ENCODE data around the gene ZIC5.

The ZIC5 gene

DNA sequence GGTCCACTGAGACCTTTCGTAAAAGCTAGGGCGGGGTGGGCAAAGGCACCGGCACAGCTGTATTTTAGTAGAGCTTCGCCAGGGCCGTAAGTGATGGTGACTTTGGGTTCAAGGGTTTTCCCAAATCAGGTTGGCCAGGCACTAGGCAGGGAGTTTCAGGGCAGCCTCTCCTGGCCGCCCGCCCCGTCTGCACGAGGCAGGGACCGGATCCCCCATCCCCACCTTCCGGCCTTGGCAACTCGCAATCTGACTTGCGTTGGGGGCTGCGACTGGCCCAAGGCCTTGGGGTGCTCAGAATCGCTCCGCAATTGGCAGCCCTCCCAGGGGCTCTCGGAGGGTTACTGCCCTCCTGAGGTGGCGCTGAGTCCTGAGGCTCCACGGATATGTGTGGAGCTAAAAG lies 4.1 kb upstream of the ZIC5 start:
- no peak for DNase-seq

DNA sequence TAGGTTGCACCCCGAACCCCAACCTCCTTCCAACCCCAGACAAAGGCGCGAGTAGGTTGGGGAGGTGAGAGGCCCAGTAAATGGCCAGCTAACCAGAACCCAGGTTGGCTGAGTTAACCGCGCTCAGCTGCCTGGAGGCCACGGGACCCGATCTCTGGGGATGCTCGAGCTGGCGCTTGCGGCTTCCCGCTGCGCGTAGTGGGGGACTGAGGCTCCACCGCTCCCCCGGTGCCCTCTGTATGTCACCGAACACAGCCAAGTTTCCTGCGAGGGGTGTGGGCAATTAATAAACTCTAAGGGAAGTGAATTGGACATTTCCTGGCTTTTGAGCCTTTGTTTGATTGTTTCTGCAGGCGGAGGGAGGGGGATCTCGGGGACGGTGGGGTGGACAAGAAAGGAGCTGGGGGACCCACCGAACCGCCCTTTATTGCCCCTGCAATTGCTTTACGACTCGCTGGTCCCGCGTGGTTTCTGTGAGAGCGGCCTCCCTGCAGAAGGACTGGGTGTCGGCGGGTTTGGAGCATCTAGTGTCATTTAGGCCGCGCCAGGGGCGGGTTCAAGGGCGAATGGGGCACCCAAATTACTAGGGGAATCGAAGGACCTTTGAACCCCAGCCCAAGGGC lies 3.5 kb upstream of the ZIC5 start:
- DNase-seq, result no peak

DNA sequence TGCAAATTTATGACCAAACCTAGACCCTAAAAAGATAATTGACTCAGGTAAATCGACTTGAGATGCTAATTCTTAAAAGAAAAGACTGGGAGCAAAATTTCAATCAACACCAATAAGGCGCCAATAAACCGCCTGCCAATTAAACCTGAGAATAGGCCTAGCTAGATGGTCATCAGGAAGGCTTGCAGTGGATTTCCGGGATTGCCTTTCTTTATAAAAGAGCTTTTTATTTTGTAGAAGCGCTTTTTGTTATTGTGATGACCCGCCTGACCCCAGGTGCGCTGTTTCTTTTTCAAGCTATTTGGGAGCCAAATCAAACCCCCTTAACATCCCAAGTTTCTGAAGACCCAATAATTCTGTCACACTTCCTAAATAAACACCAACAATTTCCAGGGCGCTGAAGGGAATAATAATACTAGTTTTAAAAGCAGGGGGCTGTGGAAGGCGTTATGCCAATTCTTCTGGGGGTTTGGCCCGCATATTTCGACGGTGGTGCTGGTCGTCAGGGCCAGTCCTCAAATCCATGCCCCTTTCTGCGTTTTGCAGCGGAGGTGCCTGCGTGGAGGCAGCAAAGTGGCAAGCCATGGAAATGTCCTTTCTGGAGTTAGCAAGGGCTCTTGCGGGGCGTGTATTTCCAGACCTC lies 2.9 kb upstream of the ZIC5 start:
- DNase-seq, result no peak

DNA sequence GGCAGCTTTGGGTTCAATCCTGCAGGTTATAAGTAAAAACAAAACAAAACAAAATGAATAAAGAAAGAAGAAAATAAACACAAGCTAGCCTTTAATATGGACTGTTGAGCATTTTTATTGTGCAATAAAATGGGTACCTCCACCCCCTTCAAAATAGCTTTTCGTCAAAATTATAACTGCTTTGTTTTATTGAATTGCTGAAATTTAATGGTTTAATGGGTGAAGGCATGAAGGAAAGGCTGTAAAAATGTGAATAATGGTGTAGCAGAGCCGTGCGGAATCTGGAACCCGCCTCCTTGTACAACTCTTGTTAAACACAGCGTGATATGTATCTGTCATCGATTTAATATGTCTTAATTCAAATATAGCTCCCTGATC lies 2.2 kb upstream of the ZIC5 start:
- no peak for DNase-seq

DNA sequence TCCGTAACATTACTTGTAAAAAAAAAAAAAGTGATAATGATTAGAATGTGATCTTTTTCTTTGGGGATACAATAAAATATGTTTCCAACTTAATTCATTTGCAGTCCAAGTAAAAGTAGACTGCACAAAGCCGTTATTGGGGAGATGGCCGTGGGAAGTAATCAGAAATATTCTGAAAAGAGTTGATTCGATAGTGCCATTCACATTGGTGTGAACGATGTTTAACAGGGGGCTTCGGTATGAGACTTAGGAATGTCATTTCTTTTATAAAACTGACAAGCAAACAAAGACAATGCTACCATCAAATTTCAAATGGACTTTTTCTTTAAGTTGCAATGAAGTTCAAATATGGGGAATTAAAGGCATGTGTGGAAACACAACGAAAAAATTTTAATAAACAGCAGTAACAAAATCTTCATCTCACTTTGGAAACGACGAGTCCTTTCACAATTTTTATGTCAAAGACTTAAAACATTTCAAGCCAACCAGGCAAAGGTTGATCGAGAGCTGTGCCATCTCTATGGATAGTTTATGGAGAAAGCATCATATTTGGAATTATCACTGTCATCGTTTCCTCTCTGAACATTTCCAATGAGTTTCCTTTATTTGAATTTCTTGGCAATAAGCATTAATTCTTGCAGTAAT lies 1.7 kb upstream of the ZIC5 start:
- no peak for DNase-seq

DNA sequence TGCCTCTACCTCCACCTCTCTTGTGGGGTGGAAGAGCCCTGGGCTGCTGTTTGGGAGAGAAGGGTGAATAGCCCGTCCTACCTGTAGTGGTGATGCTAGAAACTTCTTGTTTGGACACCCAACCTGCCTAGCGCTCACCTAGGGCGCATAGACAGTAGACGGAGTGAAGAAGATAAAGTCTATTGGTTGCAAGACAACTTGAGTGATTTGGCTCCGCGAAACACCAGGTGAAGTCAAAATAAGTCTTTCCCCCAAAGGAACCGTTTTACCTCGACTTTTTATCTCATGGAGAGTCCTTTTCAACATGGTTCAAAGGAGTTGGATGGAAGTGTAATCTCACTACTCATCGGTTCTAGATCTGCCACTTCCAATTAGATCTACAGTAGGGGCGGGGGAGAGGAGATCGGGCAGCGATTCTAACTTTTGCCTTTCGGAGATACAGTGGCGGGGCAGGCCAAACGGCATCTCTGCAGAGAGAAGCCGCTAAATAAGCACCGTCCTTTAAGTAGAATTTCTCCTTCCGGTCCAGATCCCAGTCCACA lies 694 bp upstream of the ZIC5 start:
- DNase-seq, result no peak

DNA sequence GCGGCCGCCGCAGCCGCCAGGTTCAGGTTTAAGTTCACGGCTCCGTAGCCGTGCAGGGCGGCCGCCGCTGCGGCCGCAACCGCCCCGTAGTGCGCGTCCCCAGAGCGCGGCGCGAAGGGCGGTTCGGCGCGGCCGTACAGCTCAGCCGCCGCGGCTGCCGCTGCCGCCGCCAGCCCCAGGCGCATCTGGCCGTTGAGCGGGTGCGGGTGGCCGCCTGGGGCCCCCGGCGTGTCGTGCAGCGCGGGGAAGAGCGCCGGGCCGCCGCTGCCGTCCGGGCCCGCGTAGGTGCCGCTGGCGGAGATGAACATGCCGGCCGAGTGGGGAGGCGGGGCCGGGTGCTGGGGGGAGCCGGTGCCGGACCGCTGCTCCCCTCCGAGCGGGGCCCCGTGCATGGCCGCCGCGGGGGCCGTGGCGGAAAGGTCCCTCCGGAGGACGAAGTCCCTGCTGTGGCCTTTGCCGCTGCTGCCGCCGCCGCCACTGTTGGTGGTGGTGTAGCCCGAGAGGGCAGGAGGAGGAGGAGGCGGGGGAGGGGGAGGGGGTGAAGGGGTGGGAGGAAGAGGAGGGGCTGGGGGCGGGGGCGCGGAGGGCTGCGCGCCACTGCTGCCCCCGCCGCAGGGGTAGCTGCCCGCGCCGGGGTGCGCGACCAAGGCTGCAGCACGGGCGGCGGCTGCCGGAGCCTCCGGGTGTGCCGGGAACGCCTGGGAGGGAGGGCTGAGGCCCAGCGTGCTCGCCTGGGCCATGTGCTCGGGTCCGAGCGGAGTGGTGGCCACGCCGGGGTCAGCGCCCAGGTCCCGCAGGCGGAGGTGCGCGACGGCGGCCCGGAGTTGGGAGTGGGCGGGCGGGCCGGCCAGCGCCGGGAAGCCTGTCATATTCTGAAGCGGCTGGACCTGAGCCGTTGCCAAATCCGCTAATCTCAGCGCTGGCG lies 654 bp downstream of the ZIC5 start:
- DNase-seq, result no peak

DNA sequence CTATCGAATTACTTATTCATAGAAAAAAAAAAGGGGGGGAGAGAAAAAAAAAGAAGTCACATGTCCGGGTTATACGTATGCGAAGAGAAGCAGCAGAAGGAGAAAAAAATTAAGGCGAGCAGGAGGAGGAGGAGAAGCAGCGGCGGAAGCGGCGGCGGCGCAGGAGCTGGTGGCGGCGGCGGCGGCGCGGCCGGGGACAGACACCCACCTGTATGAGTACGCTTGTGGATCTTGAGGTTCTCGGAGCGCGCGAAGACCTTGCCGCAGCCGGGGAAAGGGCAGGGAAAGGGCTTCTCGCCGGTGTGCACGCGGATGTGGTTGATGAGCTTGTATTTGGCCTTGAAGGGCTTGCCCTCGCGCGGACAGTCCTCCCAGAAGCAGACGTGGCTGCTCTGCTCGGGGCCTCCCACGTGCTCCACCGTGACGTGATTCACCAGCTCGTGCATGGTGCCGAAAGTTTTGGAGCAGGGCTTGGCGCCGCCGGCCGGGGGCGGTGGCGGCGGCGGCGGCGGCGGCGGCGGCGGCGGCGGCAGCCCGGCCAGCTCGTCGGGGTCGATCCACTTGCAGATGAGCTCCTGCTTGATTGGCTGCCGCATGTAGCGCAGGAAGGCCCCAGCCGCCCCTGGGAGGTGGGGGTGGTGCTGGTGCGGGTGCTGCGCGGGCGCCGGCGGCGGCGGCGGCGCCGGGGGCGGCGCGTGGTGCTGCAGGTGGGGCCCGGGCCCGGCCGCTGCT lies 1.5 kb downstream of the ZIC5 start:
- DNase-seq, result no peak

DNA sequence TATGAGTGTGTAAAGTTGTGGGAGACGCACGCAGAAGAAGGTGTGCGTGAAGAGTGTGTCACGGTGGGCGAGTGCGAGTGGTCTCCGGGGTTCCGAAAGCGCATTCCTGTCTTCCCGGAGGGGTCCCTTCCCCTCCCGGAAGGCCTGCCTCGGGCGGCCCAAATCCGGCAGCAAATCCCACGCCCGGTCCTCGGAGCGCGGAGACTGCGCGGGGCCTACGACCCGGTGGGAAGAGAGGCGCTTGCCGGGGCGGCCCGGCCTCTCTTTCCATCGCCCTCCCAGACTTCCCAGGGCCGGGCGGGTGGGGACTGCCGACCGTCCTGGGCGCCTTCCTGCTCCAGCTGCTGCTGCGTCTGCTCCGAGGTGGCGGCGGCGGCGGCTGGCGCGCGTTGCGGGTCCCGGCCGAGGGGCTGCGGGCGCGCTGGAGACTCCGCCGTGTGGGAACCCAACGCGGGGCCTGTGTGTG lies 2.1 kb downstream of the ZIC5 start:
- DNase-seq, result no peak

DNA sequence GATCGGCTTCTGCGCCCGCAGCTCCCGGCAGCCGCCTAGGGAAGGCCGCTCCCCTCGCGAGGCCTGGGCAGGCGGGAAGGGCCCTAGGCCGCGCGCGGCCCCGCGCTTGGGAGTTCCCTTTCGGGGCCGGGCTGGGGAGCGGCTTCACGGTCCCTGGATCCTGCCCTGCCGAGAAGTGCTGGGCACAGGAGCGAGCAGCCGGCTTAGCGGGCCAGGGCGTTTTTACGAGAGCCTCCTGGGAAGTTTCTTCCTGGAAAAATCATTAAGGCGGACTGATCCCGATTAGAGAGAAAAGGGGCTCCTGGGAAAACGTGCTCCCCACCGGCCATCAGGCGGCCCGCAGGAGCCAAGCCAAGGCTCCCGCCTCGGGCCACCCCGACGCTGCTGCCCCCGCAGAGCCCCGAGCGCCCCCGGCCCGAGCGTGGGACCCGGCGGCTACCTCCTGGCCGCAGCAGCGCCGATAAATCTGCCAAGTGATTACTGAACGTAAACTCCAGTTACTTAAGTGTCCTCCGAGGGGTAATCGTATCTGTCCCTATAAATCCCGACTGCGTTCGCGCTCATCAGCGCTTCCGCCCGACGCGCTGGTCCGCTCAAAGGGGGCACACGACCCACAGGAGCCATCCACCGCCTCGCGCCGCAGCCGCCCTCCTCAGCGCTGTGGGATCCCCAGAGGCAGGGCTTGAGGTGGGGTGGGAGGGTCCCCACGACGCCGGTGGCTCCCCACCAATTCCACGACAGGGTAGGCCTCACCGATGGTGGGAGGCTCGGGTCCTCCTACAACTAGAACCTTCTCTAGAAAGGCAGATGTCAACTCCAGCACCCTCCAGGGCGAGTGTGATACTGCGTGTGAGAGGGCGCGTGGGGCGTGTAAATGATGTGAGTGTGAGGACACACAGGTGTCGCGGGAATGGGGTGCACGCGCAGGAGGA lies 2.8 kb downstream of the ZIC5 start:
- no peak for DNase-seq

DNA sequence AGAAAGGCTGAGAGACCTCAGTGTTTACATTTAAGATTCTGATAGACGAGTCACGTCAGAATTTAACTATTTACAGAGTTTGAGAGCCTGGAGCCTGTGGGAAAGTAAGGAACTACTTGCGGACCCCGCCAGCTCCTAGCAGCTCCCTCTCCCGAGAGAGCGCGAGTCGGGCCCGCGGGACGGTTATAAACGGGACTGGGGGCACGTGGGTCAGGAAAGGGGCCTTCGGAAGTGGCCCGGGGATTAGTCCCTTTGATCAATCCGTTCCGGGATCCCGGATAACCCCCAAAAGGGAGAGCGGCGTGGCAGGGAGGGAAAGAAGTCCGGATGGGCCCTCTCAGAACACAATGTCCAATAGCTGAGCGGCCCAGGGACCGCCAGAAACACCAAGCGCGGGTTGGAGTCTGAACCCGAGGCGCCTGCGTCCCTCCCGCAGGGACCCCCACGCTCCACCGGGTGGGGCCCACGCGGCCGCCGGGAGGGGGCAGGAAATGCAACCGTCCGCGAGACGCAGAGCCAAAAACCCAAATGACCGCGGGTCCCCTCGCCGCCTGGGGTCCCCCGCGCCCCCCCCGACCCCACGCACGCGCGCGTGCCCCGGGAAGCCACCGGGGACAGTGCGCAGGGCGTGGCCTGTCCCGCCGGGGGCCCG lies 3.6 kb downstream of the ZIC5 start:
- no peak for DNase-seq

DNA sequence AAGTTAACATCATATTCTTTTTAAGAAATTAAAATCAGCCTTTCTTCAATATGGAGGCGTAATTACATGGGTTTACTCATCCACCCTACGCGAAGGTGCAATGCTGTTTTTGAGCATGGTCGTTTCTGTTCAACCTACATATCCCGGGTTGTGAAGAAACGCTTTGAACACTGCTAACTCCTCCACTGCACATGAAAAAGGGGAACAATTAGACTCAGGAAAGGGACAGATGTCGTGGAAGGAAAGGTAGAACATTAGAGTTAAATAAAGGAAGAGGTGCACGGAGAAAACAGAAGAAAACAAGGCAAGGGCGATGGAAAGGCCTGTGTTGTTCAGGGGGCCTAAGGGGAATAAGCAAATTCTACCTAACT lies 4.1 kb downstream of the ZIC5 start:
- DNase-seq, result no peak

DNA sequence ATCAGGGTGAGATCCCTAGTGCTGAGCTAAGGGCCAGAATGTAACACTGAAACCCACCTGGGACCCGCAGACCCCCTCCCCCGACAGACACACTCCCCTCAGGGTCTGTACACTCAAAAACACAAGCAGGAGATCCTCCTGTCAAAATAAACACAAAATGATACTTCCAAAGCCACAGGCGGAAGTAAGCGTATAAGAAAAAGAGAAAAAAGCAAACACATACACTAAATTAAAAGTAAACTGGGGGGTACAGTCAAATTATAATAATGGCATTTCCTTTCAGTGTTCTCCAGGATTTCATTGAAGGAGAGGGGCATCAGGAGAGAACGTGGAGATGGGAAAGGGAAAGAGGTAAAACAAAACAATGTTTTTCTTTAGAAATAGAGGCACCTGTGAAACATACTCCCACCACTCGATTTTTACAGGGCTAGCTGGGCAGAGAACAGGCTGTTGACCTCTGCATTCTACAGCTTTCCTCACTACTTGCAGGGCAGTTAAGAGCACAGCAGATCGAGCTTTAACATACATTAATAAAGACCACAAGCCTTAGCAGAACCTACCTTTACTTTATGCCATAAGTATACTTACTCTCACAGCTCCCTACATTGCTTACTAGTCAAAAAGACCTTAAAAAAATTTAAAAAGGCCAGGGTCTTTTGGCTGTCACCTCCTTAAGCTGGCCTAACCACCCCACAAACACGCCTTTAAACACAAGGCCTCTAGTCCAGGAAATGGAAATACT lies 5.3 kb downstream of the ZIC5 start:
- DNase-seq, result no peak

DNA sequence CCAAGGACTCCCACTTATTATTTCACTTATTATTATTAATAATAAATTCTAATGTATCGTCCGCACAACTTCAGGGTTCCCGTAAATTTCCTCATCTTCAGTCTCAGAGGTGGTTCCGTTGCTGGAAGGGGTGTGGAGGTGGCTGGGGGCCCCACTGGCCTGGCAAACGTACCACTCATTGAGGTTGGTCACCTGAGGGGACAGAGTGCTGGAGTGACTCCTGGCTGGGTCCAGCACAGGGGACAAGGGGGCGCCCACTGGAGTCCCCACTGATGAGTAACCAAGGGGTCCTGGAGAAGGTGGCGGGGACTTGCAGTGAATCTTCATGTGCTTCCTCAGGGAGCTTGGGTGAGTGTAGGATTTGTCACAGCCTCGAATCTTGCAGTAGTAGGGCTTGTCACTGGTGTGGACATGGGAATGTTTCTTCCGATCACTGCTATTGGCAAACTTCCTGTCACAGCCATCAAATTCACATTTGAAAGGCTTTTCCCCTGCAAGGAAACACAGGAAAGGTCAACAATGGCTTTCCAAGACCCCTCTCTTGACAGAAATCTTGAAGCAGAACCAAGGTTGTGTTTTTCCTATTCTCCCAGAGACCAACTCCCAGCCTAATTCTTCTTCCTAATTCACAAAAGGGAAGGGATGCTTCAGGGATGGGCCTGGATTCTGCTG lies 6.1 kb downstream of the ZIC5 start:
- DNase-seq, result no peak

DNA sequence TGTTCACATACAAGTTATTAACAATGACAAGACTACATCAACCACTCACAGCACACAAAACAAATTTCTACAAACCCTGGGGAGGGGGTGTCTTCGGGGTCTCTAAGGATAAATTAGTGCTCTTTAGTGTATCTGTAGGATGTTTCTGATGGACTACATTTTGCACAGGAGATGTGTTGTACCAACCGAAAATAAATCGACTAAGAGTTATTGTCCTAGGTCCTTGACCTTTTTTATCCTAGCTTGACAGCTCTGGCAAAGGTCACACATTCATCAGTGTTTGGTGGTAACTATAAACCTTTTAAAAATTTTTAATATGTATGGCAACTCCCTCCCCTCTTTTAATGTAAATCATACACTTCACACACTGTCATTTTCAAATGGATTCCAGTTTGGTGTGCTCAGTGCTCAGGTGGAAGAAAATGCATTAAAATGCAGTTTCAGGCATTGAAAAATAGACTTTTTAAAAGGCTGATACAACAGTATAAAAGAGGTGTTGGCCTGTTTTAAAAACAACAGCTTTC lies 7.7 kb downstream of the ZIC5 start:
- no peak for DNase-seq

DNA sequence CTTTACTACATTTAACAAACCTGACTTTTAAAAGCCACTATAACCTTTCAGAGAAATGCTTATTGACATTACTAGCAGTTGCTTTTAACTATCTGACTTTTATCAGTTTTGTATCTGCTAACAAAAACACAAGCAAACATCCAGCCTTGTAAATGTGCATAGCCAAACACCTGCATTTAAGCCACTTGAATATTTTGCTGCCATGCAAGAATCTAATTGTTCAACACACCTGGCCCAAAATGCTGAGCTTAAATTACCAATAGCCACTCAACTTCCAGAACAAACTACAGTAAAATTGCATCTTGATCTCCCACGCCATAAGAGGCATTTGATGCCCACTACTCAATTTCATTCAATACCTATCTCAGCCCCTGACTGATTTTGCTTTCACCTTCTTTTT lies 9.3 kb downstream of the ZIC5 start:
- DNase-seq, result no peak

DNA sequence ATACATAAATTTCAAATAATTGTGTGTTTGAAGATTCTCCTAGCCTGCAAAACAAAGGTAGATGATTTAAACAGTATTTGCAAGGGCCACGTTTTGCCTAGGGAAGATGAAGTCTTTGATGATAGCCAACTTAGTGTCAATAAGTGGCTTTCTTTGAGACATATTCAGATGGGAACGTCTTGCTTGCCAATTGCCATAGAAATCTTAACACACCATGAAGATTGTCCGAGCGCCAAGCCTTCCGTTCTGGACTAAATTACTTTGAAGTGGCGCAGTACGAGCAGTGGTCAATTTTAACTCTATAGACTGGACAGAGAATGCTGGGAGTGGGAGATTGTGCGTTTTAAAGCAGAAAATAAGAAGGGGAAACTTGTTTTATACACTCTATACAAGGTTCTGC lies 9.9 kb downstream of the ZIC5 start:
- DNase-seq, result no peak

DNA sequence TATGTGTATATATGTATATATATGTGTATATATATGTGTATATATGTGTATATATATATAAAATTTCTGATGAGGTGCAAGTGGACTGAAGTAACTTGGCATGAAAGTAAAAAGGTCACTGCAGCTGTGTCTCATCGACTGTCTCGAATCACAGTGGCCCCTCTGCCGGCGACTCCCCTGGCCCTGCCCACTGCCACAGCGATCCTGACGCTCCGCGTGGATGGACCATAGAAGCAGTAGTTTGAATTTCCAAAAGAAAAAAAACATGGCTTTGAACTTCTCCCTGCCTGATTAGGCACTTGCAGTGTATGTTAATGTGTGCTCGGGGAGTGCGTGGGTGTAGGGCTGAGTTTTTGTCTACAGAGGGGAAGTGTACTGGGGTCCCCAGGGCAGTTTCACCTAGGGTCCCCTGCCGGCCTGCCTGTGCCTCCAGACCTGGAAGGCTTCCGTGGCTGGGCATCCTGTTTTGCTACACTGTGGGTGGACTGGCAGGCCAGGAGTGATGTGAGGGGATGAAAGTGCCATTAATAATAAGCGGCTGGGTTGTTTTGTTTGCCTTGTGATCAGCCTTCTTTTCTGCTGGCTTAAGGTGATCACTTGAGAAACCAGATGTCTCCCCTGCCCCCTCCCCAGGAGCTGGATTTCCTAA lies 10.8 kb downstream of the ZIC5 start:
- no peak for DNase-seq

All from NCI-H1417 treated with DMSO at 0.1 percent for 48 hours (cell line).